HG02938 (cell line): ENCODE results near the gene MCTP2.
A peak's percentile ranks its signal among the peaks of the same experiment; 100 is the strongest.

Experiments
- ATAC-seq: cut with Tn5 transposase; IDR thresholded peaks from one replicate; pipeline ENCODE4 v1.9.1; 2021; ENCODE audit warnings: mild to moderate bottlenecking, moderate library complexity; ENCODE audit not compliant: unreplicated experiment

The MCTP2 gene

DNA sequence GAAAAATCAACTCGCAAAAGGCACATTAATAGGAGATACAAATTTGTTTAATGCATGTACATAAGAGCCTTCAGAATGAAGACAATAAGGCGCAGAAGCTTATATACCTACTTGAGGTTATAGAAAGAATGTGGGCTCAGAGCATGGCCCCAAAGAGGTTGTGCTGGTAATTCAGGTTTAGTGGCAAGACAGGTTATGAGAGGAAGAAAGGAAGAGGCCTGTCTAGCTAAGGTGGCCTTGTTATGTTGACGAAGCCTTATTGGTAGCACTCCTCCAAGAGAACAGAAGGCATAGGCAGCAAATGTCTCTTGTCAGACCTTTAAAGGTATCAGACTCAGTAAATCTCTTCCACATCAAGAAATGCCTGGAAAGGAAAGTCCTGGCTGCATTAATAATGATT lies 290.8 kb downstream of the MCTP2 start:
- ATAC-seq: no peak

DNA sequence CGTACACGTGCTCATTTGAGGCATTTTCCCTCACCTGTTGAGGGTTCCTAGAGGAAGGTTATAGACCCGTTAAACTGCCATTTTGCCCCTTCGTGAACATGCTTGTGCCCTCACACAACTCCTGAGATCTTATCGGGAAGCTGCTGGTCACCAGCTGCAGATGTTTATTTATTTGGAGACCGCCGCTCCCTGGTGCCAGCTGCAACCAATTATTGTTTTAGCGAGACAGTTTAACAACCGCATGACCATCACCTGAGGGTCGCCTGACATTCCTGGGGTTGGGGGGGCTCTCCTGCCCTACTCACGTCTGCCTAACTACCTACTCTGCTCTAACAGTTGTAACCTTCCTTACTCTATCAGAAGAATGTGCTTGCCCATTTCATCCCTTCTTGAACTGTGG lies 292.5 kb downstream of the MCTP2 start:
- no peak for ATAC-seq

DNA sequence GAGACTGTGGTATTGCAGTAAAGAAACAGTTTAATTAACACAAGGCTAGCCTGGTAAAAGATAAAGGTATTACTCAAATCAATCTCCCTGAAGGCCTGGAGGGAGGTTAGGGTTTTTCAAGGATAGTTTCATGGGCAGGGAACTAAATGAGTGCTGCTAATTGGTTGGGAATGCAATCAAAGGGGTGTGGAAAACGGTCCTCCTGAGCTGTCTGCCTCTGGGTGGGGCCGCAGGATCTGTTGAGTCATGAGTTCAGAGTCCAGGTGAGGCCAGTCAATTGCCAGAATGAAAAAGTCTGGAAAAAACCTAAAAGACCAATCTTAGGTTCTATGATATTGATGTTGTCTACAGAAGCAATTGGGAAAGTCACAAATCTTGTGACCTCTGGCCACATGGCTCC lies 293.2 kb downstream of the MCTP2 start:
- no peak for ATAC-seq

DNA sequence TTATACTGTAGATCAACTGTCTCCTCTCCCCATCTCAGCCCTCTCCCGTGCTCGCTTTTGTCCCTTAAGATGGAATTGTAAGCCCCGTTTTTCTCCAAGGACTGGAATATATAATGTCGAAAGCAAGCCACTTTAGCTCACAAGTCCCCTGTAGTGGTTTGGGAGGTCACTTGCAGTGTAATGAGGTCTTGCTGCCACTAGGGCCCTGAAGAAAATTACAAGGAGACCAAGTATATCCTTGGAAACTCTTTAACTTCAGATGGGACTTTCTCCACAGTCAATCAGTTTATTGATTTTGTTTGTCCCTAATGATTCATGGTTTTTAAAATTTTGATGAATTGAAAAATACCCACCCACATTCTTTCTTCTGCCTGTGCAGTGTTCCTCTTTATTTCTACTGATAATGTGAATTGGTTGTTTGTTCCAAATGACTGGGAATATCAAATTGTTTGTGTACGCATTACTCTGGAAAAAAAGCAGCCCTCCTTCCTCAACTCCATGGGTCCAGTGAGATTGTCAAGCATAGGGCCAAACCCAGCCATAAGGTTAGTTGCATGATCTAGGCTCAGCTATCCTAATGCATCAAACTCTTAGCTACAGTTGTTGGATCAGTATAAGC lies 294.8 kb downstream of the MCTP2 start:
- ATAC-seq: peak; percentile 71

DNA sequence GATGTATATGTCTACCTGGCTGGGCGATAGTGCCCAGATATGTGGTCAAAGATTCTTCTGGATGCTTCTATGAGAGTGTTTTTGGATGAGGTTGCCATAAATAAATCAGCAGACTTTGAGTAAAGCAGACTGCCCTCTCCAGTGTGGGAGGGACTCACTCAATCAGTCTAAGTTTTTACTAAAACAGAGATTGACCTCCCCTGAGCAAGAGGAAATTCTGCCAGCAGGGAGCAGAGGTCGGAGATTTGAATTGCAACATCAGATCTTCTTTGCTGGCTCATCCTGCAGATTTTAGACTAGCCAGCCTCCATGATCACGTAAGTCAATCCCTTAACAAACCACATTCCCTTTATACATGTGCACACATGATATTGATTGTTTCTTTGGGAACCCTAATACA lies 300.9 kb downstream of the MCTP2 start:
- no peak for ATAC-seq
